HG02678 (cell line): ENCODE data around the gene MICAL2.

Experiments
- ATAC-seq: cut with Tn5 transposase; IDR thresholded peaks from one replicate; pipeline ENCODE4 v1.9.1; 2021; ENCODE audit warnings: mild to moderate bottlenecking, moderate library complexity; ENCODE audit not compliant: unreplicated experiment

Gene MICAL2

GRCh38 chr11:12110201-12110713 is at the start of gene MICAL2:
Gene MICAL2, plus strand, starts transcription at chr11:12110590. Its CDS starts 51,566 bp downstream, at chr11:12162156.
- ATAC-seq, result peak; percentile 99

DNA sequence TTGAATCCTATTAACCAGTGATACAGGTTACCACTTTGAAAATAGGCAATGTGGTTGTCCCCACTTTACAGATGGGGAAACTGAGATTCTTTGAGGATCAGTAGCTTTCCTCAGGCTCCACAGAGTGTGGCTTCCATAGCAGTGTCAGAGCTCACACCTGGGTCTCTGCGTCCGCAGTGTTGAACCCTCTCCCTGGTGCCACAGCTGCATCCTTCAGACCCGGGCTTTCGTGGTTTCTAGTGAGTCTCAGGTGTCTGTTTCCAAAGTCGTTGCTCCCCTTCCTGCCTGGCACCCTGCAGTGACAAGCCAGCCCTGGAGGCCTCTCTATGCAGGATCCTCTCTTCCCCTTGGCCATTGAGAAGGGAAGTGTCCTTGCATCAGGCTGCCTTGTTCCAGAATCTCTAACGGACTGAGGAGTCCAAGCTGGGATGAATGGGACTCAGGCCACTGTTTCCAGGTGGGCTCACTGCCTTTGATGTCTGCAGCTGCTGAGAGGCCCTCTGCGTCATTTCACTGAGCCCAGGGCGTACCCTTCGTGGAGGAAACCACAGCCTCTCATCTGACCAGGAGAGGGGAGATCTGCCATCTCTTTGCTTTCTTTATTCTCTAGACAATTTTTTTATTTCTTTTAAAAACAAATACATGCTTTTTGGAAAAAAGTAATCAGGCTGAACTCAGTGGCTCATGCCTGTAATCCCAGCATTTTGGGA is 48.4 kb upstream of the MICAL2 start:
- ATAC-seq, result no peak

- no peak for ATAC-seq
These were observed 47.1 kb upstream of the MICAL2 start for GRCh38 chr11:12063251-12063650.

- ATAC-seq, result no peak
These were observed 46.0 kb upstream of the MICAL2 start for GRCh38 chr11:12064136-12064953.

GRCh38 chr11:12064954-12065280 is 45.5 kb upstream of the MICAL2 start:
- no peak for ATAC-seq

GRCh38 chr11:12066056-12066798 is 44.2 kb upstream of the MICAL2 start:
- no peak for ATAC-seq

- ATAC-seq, result no peak
These were observed 43.4 kb upstream of the MICAL2 start for GRCh38 chr11:12066799-12067508.

DNA sequence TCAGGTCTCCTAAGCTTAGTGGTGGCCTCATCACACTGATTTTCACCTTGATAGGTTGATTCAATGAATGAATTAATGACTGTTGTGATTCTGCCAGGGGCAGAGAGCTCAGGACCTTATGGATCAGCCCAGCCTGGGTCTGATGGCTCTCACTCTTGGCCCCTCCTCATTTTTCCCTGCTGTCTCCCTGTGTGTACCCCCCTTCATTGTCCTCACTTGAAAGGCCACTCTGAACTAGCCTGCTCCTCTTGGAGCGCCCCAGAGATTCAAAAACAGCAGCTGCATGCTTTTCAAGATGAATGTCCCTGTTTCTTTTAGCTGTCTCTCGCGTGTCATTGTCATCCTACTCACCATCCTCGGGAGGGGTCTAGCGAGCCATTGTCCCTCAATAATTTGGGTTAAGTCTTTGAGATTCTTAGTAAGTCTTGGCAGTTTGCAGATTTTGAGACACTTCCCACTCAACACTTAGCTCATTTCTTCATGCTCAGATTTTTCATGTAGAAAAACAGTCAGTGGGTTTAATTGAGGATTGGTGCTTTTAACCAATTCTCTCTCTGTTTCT is 42.5 kb upstream of the MICAL2 start:
- no peak for ATAC-seq

GRCh38 chr11:12069066-12069676 is 41.2 kb upstream of the MICAL2 start:
- no peak for ATAC-seq

- ATAC-seq, result no peak
These were observed 39.7 kb upstream of the MICAL2 start for GRCh38 chr11:12070446-12071267.

DNA sequence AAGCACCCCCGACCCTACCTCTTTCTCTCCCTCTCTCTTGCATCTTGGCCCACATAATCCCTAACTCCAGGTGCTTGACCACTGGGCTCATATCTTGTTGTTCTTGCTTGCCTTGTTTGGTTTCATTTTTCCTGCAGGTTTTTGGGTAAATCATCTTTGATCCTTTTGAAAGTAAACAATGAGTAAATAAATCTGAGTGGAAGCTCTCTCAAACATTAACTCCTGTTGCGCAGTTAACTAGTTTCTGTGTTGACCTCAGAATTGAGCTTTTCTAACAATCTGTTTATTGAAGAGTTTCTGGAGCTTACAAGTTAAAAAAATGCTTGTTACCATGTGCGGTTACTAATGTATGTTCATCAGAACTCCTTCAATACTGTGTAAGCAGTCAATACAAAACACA is 38.8 kb upstream of the MICAL2 start:
- ATAC-seq, result no peak

GRCh38 chr11:12073436-12073835 is 37.0 kb upstream of the MICAL2 start:
- no peak for ATAC-seq

DNA sequence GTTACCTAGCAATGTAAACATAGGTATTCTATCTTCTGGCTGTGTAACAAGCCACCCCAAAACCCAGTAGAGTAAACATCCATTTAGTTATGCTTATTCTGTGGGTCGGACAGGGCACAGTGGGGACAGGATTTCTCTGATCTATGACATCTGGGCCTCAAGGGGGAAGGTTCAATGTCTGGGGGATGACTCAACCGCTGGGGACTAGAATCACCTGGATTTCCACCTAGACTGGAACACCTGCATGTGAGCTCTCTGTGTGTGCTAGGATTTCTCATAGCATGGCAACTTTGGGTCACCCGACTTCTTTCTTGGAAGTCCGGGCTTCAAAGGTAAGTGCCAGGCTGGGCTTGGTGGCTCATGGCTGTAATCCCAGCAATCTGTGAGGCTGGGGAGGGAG is 36.5 kb upstream of the MICAL2 start:
- no peak for ATAC-seq

GRCh38 chr11:12074529-12075195 is 35.7 kb upstream of the MICAL2 start:
- no peak for ATAC-seq

DNA sequence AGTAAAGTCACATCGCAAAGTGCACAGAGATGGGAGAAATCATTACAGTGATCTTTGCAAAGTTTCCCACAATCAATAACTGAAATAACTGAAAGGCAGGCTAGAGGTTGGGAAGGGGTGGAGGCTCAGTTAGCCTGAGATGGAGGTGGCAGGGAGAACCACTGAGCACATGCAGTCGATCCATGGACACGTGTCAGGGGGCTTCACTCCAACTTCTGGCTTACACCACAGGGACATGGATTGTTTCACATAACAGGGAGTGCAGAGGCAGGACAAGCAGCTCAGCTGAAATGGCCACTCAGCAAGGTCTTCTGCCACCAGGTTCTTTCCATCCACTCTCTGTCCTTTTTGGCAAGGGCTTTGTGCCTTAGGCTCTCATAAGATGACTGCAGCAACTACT is 35.1 kb upstream of the MICAL2 start:
- no peak for ATAC-seq

GRCh38 chr11:12075822-12076821 is 34.3 kb upstream of the MICAL2 start:
- ATAC-seq, result no peak

DNA sequence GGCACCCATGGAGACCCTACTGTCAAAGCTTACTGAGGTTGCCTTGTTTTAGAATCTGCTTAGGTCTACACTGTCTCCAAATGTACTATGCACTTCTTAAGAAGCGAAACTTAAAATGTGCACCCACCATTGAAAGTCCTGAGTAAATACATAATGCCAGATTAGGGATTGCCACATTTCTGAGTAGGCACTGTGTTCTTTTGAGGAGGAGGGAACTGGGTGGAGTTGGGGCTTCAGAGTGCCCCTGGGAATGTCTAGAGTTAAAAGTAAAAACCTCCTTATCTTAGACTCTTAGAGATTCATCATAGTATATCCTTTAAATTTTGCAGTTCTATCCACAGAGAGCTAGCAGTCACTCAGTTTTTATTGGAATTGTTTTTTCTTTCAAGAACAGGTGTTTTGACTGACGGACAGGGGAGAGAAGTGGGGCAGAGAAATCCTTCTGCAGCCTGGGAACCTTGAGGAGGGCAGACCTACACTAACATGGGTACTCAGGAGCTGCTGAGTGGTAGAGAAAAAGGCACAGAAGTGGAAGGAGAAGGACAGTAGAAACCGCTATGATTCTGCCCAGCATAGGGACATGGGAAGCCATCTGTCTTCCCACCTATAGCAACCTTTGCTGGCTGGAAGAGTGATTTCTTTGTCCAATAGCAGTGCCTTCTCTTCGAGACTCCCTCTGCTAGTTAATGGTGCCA is 33.4 kb upstream of the MICAL2 start:
- ATAC-seq, result no peak
